GM20000 (cell line): Measurements from ENCODE around the gene CACFD1.

ENCODE experiments used
- DNase-seq: peaks from one replicate; pipeline ENCODE4 v3.0.0; 2012; ENCODE audit warnings: low spot score
- CTCF ChIP-seq: IDR thresholded peaks from 2 replicates; pipeline ENCODE4 v1.5.1; 2012; ENCODE audit warnings: mild to moderate bottlenecking, control low read depth; ENCODE audit errors: extremely low read depth, missing control alignments

Gene CACFD1

GRCh38 chr9:133459476-133460404, at the start of gene CACFD1:
Gene CACFD1, plus strand, starts transcription at chr9:133459978. Its CDS starts 89 bp downstream, at chr9:133460067.
- DNase-seq = peak; percentile 99
- no peak for TF ChIP-seq CTCF

GRCh38 chr9:133415170-133415569, 44.6 kb upstream of the CACFD1 start:
- TF ChIP-seq CTCF = no peak
- no peak for DNase-seq

DNA sequence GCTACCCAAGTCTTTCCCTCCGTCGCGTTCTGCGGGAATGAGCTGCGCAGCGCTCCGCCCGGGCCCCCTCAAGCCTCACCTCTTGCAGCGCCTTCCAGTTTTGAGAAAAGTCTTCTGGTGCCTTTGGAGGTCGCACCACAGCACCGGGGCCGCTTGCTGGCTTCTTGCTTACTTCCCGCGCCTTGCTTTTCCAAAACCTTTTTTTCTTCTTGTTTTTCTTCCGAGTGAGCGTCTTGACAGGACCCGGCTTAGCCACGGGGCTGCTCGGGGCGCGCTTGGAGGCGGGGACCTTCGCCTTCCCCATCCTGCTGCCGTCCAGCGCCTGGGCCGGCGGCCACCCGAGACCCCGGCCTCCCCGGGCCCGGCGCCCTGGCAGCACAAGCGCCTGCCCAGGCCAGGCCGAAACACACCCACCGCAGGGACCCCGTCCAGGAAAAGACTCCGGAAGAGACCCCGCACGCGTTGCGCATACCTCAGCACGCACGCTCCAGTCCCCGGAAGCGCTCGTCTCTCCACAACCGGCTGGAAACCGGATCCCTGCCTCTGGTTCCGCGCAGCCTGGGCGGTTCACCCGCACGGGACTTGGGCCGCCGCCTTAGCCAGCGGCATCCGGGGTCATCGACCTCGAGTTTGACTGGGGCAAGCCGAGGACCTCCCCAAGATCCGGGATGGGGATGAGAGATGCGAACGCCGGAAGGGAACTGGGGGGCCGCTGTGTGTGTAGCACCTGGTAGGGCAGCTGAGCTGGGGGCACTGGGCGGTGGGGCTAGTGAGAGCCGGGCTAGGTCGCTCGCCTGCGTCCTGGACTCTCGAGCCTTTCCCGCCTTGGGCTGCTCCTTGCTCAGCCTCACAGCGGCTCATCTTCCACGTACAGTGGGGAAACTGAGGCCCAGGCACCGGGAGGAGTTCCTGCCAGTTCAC, 42.0 kb upstream of the CACFD1 start, which contains the start of gene REXO4:
Gene REXO4 (minus strand): TSS at position 470 of the 921 bp plus-strand sequence. CDS start 166 bp downstream, at position 304.
- DNase-seq = peak; percentile 87
- TF ChIP-seq CTCF = no peak

GRCh38 chr9:133419005-133419404, 40.8 kb upstream of the CACFD1 start:
- TF ChIP-seq CTCF = no peak
- no peak for DNase-seq

- DNase-seq = peak; percentile 90
- no peak for TF ChIP-seq CTCF
These were observed 39.4 kb upstream of the CACFD1 start for GRCh38 chr9:133420392-133420827.

GRCh38 chr9:133421615-133422542, 37.9 kb upstream of the CACFD1 start, which contains the start of gene ADAMTS13:
Gene ADAMTS13, plus strand, starts transcription at chr9:133422367. Its CDS starts 77 bp downstream, at chr9:133422444.
- no peak for TF ChIP-seq CTCF
- peak; percentile 79 for DNase-seq
